Fibroblast of the conjunctiva (primary cell): ENCODE data around the gene RRM2.
A peak's percentile ranks its signal among the peaks of the same experiment; 100 is the strongest.

ENCODE experiments used
- DNase-seq: peaks from one replicate; pipeline ENCODE4 v3.0.0-alpha.2; 2010; ENCODE audit warnings: low read depth

The RRM2 gene

GRCh38 chr2:10122500-10123280, at the start of gene RRM2:
TSS of gene RRM2 (plus strand) at chr2:10122739. CDS start at chr2:10122799, 60 bp downstream.
- DNase-seq: peak; percentile 84

GRCh38 chr2:10073706-10074105, 48.8 kb upstream of the RRM2 start:
- no peak for DNase-seq

- DNase-seq: no peak
Observed at GRCh38 chr2:10075101-10075500, 47.4 kb upstream of the RRM2 start.

DNA sequence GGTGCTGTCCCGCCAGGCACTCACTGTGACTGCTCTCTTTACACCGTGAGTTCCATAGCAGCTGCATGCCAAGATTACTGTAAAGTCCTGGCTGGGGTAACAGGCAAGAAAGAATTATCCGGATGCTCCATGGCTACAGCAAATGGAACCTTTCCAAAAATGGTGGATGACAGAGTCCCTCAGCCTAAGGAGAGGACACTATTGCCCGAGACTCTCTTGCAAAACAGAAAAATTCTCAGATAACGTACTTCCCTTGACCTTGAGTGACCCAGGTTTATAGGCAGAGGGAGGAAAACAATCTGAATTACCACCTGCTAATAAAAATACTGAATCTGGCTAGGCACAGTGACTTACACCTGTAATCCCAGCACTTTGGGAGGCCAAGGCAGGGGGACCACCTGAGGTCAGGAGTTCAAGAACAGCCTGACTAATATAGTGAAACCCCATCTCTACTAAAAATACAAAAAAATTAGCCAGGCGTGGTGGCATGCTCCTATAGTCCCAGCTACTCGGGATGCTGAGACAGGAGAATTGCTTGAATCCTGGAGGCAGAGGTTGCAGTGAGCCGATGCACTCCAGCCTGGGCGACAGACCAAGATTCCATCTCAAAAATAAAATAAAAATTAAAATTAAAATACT, 46.8 kb upstream of the RRM2 start:
- DNase-seq: no peak

GRCh38 chr2:10076511-10076910, 46.0 kb upstream of the RRM2 start:
- no peak for DNase-seq

DNA sequence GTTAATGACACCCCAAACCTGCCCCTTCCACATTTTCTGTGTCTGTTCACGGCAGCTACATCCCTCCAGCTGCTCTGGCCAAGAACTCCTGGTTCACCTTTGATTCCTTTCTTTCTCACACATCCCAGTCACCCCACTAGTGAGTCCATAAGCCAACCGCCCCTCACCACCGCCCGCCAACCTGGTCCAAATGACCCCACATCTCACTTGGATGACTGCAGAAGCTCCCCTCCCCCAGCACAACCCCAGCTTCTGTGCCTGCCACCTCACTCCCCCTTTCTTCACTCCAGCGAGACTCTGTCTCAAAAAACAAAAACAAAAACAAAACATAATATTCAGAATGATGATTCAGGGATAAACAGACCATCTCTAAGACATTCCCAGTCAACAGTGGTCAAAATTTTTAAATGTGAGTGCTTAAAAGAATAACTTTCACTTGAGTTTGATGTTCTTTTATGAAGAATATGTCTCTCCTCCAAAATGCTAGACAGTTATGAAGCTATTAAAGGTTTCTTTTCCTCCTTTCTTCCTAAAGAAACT, 45.5 kb upstream of the RRM2 start:
- no peak for DNase-seq

GRCh38 chr2:10078001-10078400, 44.5 kb upstream of the RRM2 start:
- no peak for DNase-seq

- no peak for DNase-seq
Observed at GRCh38 chr2:10078704-10079265, 43.8 kb upstream of the RRM2 start.

DNA sequence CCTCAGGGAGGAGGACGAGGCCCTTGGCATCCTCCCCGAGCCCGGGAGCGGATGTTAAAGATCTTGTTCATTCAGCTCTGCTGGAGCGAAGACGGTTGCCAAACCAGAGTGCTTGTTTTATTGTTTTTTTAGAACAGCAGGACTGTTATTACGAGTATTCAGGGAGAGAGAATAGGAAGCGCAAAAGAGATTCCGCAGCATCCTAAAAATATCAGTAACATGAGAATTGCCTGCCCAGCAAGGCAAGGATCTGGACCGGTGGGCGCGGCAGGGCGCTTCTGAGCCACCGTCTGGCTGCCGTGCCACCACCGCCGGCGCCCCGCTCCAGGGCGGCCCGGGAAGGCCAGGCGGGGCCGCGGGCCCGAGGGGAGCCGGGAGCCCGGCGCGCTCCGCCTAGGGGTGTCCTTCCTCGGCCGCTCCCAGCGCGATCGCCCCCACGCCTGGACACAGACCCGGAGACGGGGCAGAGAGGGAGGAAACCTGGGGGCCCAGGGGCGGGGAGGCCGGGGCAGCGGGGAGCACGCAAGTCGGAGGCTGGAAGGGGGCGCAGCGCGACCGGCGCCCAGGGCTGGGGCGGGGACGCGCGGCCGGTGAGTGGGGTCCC, 43.2 kb upstream of the RRM2 start:
- peak; percentile 34 for DNase-seq

- DNase-seq: no peak
Observed at GRCh38 chr2:10079870-10080535, 42.5 kb upstream of the RRM2 start, which contains the start of gene CYS1. TSS of gene CYS1 (minus strand) at chr2:10080411. CDS start at chr2:10080223, 188 bp downstream.

GRCh38 chr2:10080536-10081304, 41.8 kb upstream of the RRM2 start:
- no peak for DNase-seq

DNA sequence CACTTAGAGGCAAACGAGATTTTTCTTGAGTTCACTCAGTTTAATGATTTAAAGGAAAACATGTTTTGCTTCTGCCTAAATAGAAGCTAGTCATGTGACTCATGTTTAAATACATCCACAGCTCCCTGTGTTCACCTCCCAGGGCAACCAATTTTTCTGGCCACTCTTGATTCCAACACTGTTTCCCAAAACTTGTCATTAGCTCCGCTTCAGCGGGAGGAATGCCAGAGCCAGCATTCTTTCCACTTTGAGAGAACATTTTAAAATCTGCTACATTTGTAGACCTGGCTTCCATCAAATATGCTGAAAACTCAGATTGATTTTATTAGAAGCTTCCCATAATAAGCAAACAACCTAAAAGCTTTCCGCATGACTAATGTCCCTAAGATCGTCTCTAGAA, 39.5 kb upstream of the RRM2 start:
- DNase-seq: no peak

GRCh38 chr2:10083692-10084211, 38.8 kb upstream of the RRM2 start:
- DNase-seq: no peak

- DNase-seq: no peak
Observed at GRCh38 chr2:10084223-10084865, 38.2 kb upstream of the RRM2 start.

DNA sequence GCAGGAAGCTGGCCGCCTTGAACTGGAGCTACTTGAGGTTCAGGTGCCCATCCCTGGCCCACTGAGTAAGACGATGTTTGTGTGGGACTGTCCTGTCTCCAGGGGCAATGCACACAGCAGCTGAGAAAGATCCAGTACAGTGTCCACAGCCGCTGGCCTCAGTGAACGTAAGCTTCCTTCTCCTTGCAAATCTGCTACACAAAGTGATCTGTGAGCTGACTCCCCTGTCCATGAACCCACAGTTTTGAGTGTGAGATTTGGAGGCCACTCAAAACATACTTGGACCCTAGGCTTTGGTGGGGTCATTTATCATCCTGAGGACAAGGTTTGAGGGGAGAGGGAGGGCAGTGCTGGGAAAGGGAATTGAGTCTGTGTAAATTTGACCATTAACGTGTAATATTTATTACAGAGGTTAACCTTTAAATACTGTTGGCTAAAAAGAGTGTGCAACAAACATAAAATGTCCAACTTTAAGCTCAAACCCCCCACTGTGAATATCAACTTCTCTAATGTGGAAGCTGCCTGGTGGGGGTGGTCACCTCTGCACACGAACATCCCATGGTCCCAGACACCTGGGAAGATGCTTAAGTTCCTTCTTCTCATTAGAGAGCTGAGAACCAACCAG, 37.4 kb upstream of the RRM2 start:
- DNase-seq: no peak

GRCh38 chr2:10085668-10086059, 36.9 kb upstream of the RRM2 start:
- DNase-seq: no peak

DNA sequence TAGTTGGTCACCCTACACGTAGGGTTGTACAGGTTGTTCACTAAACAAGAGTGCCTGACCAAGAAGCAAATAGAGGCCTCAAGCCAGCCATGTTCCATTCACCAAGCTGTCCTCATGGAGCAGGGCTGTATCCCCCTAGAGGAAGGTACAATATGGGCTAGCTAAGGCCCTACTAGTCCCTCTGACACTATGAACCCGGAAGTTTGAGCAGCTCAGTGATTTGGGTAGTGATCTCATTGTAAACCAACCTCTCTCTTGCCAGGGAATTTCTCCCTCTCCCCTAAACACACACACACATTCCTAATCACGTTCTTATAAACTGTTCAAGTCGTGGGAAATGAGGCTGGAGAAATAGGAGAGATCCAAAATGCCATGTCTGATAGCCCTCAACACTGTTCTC, 35.6 kb upstream of the RRM2 start:
- DNase-seq: no peak

DNA sequence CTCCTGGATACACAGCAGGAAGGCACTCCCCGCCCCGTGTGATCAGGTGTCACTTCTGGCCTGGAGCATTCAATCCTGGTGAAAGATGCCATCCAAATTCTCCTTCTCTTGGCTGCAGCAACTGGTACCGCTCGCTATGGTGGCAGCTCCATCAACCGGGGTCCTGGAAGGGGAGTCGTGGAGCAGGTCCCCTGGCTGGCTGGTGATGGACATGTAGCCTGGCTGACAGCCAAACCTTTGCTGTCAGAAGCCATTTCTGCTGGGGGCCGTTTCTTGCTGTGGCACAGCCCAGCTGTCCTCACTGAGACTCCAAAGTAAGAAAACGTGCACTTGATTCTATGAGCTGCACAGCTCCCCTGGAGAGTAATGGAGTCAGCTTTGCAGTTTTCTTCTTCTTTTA, 35.2 kb upstream of the RRM2 start:
- DNase-seq: no peak

- no peak for DNase-seq
Observed at GRCh38 chr2:10089565-10090190, 32.9 kb upstream of the RRM2 start.
